Body of pancreas (tissue), 4 donors: ENCODE data around the gene AOC2. TPM values are rescaled to one million over a fixed set of nuclear protein-coding genes. Genes with fewer than 3 reads are reported as not detected.

ENCODE experiments used
- ATAC-seq: fragments of 150-250 bp; one replicate; pipeline ENCODE4 v1.9.1; 2016
- DNase-seq, 4 donors: peaks; one replicate each; pipeline ENCODE4 v3.0.0-alpha.2; 2019
- H3K27ac ChIP-seq, 4 donors: fragments of 200-600 bp; sonication (generic); 1 replicate in 3 of 4; 2 replicates in 1 of 4; pipeline versions ENCODE4 v1.5.1 to v1.6.1; 2016 to 2019; ENCODE audit warnings: mild to moderate bottlenecking in 1 of 4, mixed read lengths in 1 of 4, moderate library complexity in 1 of 4
- H3K27me3 ChIP-seq, 2 donors: fragments of 200-600 bp; sonication (generic); one replicate each; pipeline ENCODE4 v1.6.0; 2016; ENCODE audit warnings: mild to moderate bottlenecking in 1 of 2
- H3K36me3 ChIP-seq, 2 donors: fragments of 200-600 bp; sonication (generic); replicated peaks in 1 of 2; 2 replicates each; pipeline ENCODE4 v1.5.1; 2016; ENCODE audit warnings: low read depth in 2 of 2; ENCODE audit not compliant: insufficient read depth in 1 of 2
- H3K4me1 ChIP-seq: fragments of 200-600 bp; sonication (generic); one replicate; pipeline ENCODE4 v1.6.0; 2016
- H3K4me3 ChIP-seq, 2 donors: fragments of 200-600 bp; sonication (generic); 1 replicate in 1 of 2; 2 replicates in 1 of 2; pipeline ENCODE4 v1.5.1; 2016 to 2019
- H3K9me3 ChIP-seq, 3 donors: fragments of 200-600 bp; sonication (generic); 1 replicate in 2 of 3; 2 replicates in 1 of 3; pipeline ENCODE4 v1.5.1; 2016
- CTCF ChIP-seq, 7 experiments: fragments of 450-650 bp in 4 of 7; fragments of 200-600 bp in 3 of 7; sonication (generic) in 3 of 7; IDR thresholded peaks; one replicate each; pipeline ENCODE4 v1.5.1; 2016 to 2019; ENCODE audit warnings: antibody characterized with exemption in 7 of 7
- POLR2A ChIP-seq, 3 donors: fragments of 450-650 bp; IDR thresholded peaks; one replicate each; pipeline ENCODE4 v1.6.1; 2016; ENCODE audit warnings: antibody characterized with exemption in 3 of 3, mild to moderate bottlenecking in 2 of 3
- WGBS, 2 donors: methylation state at CpG; one replicate each; pipeline ENCODE4 v1.1.5; 2017; 5-methylcytosine and 5-hydroxymethylcytosine counted together
- intact Hi-C: fragments of 100-400 bp; cut with DNase I; formaldehyde crosslinking; loops from one replicate; pipeline ENCODE4 v1.15.1; 2023
- total RNA-seq, 2 donors: library from RNA; depleted of rRNA; stranded (reverse); fragments of >200 nt; gene quantifications; one replicate each; pipeline ENCODE4 v1.1.0, GENCODE V29; 2016

The AOC2 gene
- 1 to 10 TPM; 1.0 to 3.0 TPM for total RNA-seq

GRCh38 chr17:42844271-42844670 lies at the start of gene AOC2:
AOC2 (plus strand) TSS chr17:42844580; CDS start chr17:42844627, 47 bp downstream.
- H3K27ac ChIP-seq: no peak within 1 kb of the TSS
- 68 to 71% methylated on average over 4 of the region's 4 CpGs for WGBS, 2 donors

GRCh38 chr17:42795061-42795460 lies 49.3 kb upstream of the AOC2 start:
- Histone ChIP-seq H3K9me3 (no peaks in the 10 kb centered on the region), H3K27me3 (no peaks in the 10 kb centered on the region), H3K36me3 (no peaks in the 10 kb centered on the region), H3K27ac (no peak overlapping the region), H3K4me3 (no peak overlapping the region), H3K4me1 (peaks cover 39% of the 10 kb centered on the region)
- ATAC-seq (no peak), DNase-seq (no peak)
- no peak for TF ChIP-seq CTCF (IDR thresholded peaks at IDR 0.05)
- TF ChIP-seq POLR2A (IDR thresholded peaks at IDR 0.05): no peak
- intact Hi-C loops: no loop called here
- 59 to 77% methylated on average over 4 of the region's 4 CpGs for WGBS, 2 donors

More at GRCh38 chr17:42844271-42844670, at the start of gene AOC2:
- intact Hi-C loops: no loop called here
- TF ChIP-seq CTCF (IDR thresholded peaks at IDR 0.05) (no peak), POLR2A (IDR thresholded peaks at IDR 0.05) (no peak)
- Histone ChIP-seq H3K36me3 (peaks cover 15 to 35% of the 10 kb centered on the region in 2 donors), H3K4me1 (peaks cover 5% of the 10 kb centered on the region), H3K4me3 (no peak within 1 kb of the TSS), H3K27me3 (no peaks in the 10 kb centered on the region), H3K9me3 (no peaks in the 10 kb centered on the region)
- ATAC-seq: no peak
- DNase-seq: no peak

GRCh38 chr17:42795465-42795864 lies 48.9 kb upstream of the AOC2 start:
- H3K4me3 ChIP-seq: no peak overlapping the region
- WGBS, 2 donors: 83 to 95% methylated on average over 10 of the region's 10 CpGs
- no peak for DNase-seq
- TF ChIP-seq CTCF (IDR thresholded peaks at IDR 0.05): no peak
- TF ChIP-seq POLR2A (IDR thresholded peaks at IDR 0.05): no peak
- H3K36me3 ChIP-seq: no peaks in the 10 kb centered on the region
- no peak overlapping the region for H3K27ac ChIP-seq
- peaks cover 39% of the 10 kb centered on the region for H3K4me1 ChIP-seq
- no peak for ATAC-seq
- H3K27me3 ChIP-seq: no peaks in the 10 kb centered on the region
- intact Hi-C loops: no loop called here
- H3K9me3 ChIP-seq: no peaks in the 10 kb centered on the region

GRCh38 chr17:42796066-42796758 lies 48.2 kb upstream of the AOC2 start:
- no peak for DNase-seq
- H3K27me3 ChIP-seq: no peaks in the 10 kb centered on the region

More at GRCh38 chr17:42796066-42796758, 48.2 kb upstream of the AOC2 start:
- 79% methylated on average over 16 to 18 of the region's 18 CpGs for WGBS, 2 donors
- ATAC-seq: no peak
- peak overlapping the region in 3 of 4 donors; percentile 88 to 94 (median 91) for H3K27ac ChIP-seq
- H3K4me1 ChIP-seq: peaks cover 39% of the 10 kb centered on the region
- intact Hi-C loops: no loop called here
- TF ChIP-seq POLR2A (IDR thresholded peaks at IDR 0.05) (no peak), CTCF (IDR thresholded peaks at IDR 0.05) (no peak)
- H3K4me3 ChIP-seq: no peak overlapping the region
- H3K36me3 ChIP-seq: no peaks in the 10 kb centered on the region
- no peaks in the 10 kb centered on the region for H3K9me3 ChIP-seq
